Loucy (cell line): ENCODE data around the gene CFAP210.

ENCODE experiments used
- H2AFZ ChIP-seq: fragments of 200-600 bp; sonication (generic); 2 replicates; pipeline ENCODE4 v1.6.0; 2016; ENCODE audit warnings: antibody characterized with exemption, mild to moderate bottlenecking, low read length, moderate library complexity
- H3F3A ChIP-seq: fragments of 200-600 bp; 2 replicates; pipeline ENCODE4 v1.6.0; 2016; ENCODE audit warnings: antibody characterized with exemption, low read depth, mild to moderate bottlenecking
- H3K27me3 ChIP-seq: fragments of 200-600 bp; sonication (generic); 2 replicates; pipeline ENCODE4 v1.6.1; 2014; ENCODE audit warnings: low read length, mild to moderate bottlenecking; ENCODE audit not compliant: insufficient read depth, poor library complexity, severe bottlenecking
- H3K36me3 ChIP-seq: fragments of 200-600 bp; sonication (generic); 2 replicates; pipeline ENCODE4 v1.6.1; 2016; ENCODE audit warnings: low read length; ENCODE audit not compliant: insufficient read depth
- H3K4me1 ChIP-seq: fragments of 200-600 bp; sonication (generic); 2 replicates; pipeline ENCODE4 v1.5.1; 2014; ENCODE audit warnings: low read length, mild to moderate bottlenecking; ENCODE audit not compliant: insufficient read depth, poor library complexity, severe bottlenecking
- H3K4me2 ChIP-seq: fragments of 200-600 bp; sonication (generic); 2 replicates; pipeline ENCODE4 v1.6.0; 2014; ENCODE audit warnings: antibody characterized with exemption, low read length, low read depth, mild to moderate bottlenecking; ENCODE audit not compliant: poor library complexity, severe bottlenecking
- H3K4me3 ChIP-seq: fragments of 200-600 bp; sonication (generic); 2 replicates; pipeline ENCODE4 v1.5.1; 2014; ENCODE audit warnings: low read length, mild to moderate bottlenecking, mixed read lengths; ENCODE audit not compliant: poor library complexity, severe bottlenecking
- H3K79me2 ChIP-seq: fragments of 200-600 bp; sonication (generic); 2 replicates; pipeline ENCODE4 v1.6.1; 2014; ENCODE audit warnings: low read length; ENCODE audit not compliant: insufficient read depth
- H3K9ac ChIP-seq: fragments of 200-600 bp; sonication (generic); 2 replicates; pipeline ENCODE4 v1.6.0; 2014; ENCODE audit warnings: mild to moderate bottlenecking, low read depth, low read length, moderate library complexity; ENCODE audit not compliant: poor library complexity, severe bottlenecking
- H3K9me2 ChIP-seq: fragments of 200-600 bp; sonication (generic); replicated peaks from 2 replicates; pipeline ENCODE4 v1.6.1; 2016; ENCODE audit warnings: low read depth, low read length, mixed read lengths
- H3K9me3 ChIP-seq: fragments of 200-600 bp; sonication (generic); 2 replicates; pipeline ENCODE4 v1.6.1; 2014; ENCODE audit warnings: mild to moderate bottlenecking, antibody characterized with exemption, low read length, low read depth; ENCODE audit not compliant: insufficient read depth
- H4K20me1 ChIP-seq: fragments of 200-600 bp; sonication (generic); 2 replicates; pipeline ENCODE4 v1.6.0; 2014; ENCODE audit warnings: antibody characterized with exemption, low read length, mild to moderate bottlenecking; ENCODE audit not compliant: insufficient read depth, poor library complexity, severe bottlenecking
- EZH2phosphoT487 ChIP-seq: fragments of 200-600 bp; IDR thresholded peaks from 2 replicates; pipeline ENCODE4 v1.6.1; 2018; ENCODE audit warnings: antibody characterized with exemption, mild to moderate bottlenecking, moderate library complexity, borderline replicate concordance
- TF ChIP-seq, protein P1 (sequence below): fragments of 200-600 bp; sonication (generic); conservative IDR thresholded peaks from 2 replicates; pipeline ENCODE4 v1.5.1; 2014; ENCODE audit warnings: mild to moderate bottlenecking, antibody characterized with exemption, low read length

The CFAP210 gene

DNA sequence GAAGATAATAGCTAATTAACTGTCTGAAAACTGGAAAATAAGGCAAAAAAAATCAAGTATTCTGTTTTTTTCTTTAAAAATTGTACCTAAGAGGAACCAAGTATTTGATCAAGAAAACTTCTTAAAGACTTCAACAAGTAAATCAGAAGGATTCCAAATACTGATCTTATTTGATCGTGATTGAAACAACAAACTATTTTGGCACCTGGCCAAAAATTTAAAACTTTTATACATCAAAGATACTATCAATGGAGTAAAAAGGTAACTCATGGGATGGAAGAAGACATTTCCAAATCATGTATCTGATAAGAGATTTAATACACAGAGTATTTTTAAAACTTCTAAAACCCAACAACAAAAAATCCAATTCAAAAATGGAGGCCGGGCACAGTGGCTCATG, 46.7 kb downstream of the CFAP210 start:
- Histone ChIP-seq H3K4me1 (no peaks in the 10 kb centered on the region), H2AFZ (no peak overlapping the region), H3K79me2 (no peaks in the 10 kb centered on the region), H4K20me1 (no peaks in the 10 kb centered on the region), H3K9ac (no peak overlapping the region), H3K27me3 (no peaks in the 10 kb centered on the region), H3F3A (no peaks in the 10 kb centered on the region), H3K9me2 (no peaks in the 10 kb centered on the region), H3K4me2 (no peak overlapping the region), H3K9me3 (no peaks in the 10 kb centered on the region), H3K36me3 (no peaks in the 10 kb centered on the region), H3K4me3 (no peak overlapping the region)
- TF ChIP-seq, protein P1, sequence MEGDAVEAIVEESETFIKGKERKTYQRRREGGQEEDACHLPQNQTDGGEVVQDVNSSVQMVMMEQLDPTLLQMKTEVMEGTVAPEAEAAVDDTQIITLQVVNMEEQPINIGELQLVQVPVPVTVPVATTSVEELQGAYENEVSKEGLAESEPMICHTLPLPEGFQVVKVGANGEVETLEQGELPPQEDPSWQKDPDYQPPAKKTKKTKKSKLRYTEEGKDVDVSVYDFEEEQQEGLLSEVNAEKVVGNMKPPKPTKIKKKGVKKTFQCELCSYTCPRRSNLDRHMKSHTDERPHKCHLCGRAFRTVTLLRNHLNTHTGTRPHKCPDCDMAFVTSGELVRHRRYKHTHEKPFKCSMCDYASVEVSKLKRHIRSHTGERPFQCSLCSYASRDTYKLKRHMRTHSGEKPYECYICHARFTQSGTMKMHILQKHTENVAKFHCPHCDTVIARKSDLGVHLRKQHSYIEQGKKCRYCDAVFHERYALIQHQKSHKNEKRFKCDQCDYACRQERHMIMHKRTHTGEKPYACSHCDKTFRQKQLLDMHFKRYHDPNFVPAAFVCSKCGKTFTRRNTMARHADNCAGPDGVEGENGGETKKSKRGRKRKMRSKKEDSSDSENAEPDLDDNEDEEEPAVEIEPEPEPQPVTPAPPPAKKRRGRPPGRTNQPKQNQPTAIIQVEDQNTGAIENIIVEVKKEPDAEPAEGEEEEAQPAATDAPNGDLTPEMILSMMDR, result no peak
- TF ChIP-seq EZH2phosphoT487, result no peak

DNA sequence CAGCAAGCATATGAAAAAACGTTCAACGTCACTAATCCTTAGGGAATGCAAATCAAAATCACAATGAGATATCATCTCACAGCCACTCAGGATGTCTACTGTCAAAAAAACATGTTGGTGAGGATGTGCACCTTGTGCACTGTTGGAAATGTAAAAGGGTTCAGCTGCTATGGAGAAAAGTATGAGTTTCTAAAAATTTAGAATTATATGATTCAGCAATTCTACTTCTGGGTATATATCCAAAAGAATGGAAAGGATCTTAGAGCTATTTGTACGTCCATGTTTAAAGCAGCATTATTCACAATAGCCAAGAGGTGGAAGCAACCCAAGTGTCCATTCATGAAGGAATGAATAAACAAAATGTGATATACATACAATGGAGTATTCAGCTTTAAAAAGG, 50.0 kb downstream of the CFAP210 start:
- Histone ChIP-seq H3K9ac (no peak overlapping the region), H3K9me2 (no peaks in the 10 kb centered on the region), H3K4me2 (no peak overlapping the region), H3F3A (no peaks in the 10 kb centered on the region), H3K27me3 (no peaks in the 10 kb centered on the region), H4K20me1 (no peaks in the 10 kb centered on the region), H3K79me2 (no peaks in the 10 kb centered on the region), H3K36me3 (no peaks in the 10 kb centered on the region), H3K4me1 (no peaks in the 10 kb centered on the region), H2AFZ (no peak overlapping the region), H3K4me3 (no peak overlapping the region), H3K9me3 (no peaks in the 10 kb centered on the region)
- no peak for TF ChIP-seq EZH2phosphoT487
- TF ChIP-seq, protein P1, result no peak

DNA sequence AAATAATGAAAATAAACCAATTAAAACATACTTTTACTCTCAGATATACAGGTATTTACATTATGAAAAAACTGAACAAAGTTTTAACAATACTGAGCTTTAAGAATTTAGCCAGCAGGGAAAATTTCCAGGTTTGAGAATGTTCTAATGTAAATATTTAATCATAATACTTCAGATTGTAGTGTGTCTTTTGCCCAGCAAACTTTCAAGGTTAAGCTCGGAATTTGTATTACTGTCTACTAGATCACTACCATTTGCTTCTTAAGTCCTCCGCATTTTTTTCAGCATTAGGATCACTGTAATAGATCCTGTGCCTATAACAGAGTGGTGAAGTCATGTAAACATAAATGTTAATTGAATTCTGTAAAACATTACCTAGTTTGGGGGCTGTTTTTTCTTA, 52.7 kb downstream of the CFAP210 start:
- no peaks in the 10 kb centered on the region for H3K27me3 ChIP-seq
- no peaks in the 10 kb centered on the region for H3K9me3 ChIP-seq
- no peaks in the 10 kb centered on the region for H3K9me2 ChIP-seq
- no peak overlapping the region for H3K4me3 ChIP-seq
- H3K9ac ChIP-seq, result no peak overlapping the region
- no peak overlapping the region for H2AFZ ChIP-seq
- H3K4me2 ChIP-seq, result no peak overlapping the region
- peaks cover 16% of the 10 kb centered on the region; the same call in 1 of the 2 replicates for H3K36me3 ChIP-seq
- H4K20me1 ChIP-seq, result no peaks in the 10 kb centered on the region
- no peak for TF ChIP-seq EZH2phosphoT487
- TF ChIP-seq, protein P1, result no peak
- no peaks in the 10 kb centered on the region for H3K79me2 ChIP-seq
- H3F3A ChIP-seq, result no peaks in the 10 kb centered on the region
- no peaks in the 10 kb centered on the region for H3K4me1 ChIP-seq
